ENCODE measurements around the gene MAMSTR. TPM values are rescaled to one million over a fixed set of nuclear protein-coding genes. Genes with fewer than 3 reads are reported as not detected.

The MAMSTR gene
- total and polyA plus RNA-seq, 8 donors, result 0.51 to 2.6 (median 1.1) TPM

GRCh38 chr19:48724796-48725753, 5.5 kb upstream of the MAMSTR start:
- H3K27me3 ChIP-seq, result no peaks in the 10 kb centered on the region
- H3K4me1 ChIP-seq, result no peaks in the 10 kb centered on the region
- intact Hi-C loops (cut with DNase I), result no loop called here
- TF ChIP-seq CTCF (IDR thresholded peaks at IDR 0.05), result no peak
- WGBS, 2 donors, result 63 to 66% methylated on average over 11 of the region's 11 CpGs
- FAIRE-seq, result no peak
- peak in 3 of 6 donors; percentile 17 to 64 (median 57) for DNase-seq
- no peaks in the 10 kb centered on the region for H3K36me3 ChIP-seq
- H3K9me3 ChIP-seq, result no peaks in the 10 kb centered on the region
- H3K27ac ChIP-seq, result peak overlapping the region; percentile 7 to 59 (median 50)
- ATAC-seq, result peak in 3 of 4 donors; percentile 11 to 35 (median 26)
- H3K4me3 ChIP-seq, result no peak overlapping the region

GRCh38 chr19:48722196-48722708, 2.7 kb upstream of the MAMSTR start:
- DNase-seq (no peak), ATAC-seq (no peak), FAIRE-seq (no peak)
- no peak overlapping the region for H3K4me3 ChIP-seq
- TF ChIP-seq CTCF (IDR thresholded peaks at IDR 0.05), result no peak
- intact Hi-C loops (cut with DNase I), result no loop called here
- H3K9me3 ChIP-seq, result no peaks in the 10 kb centered on the region
- no peaks in the 10 kb centered on the region for H3K36me3 ChIP-seq
- 83 to 88% methylated on average over 11 of the region's 11 CpGs for WGBS, 2 donors
- no peak overlapping the region for H3K27ac ChIP-seq
- H3K4me1 ChIP-seq, result no peaks in the 10 kb centered on the region
- H3K27me3 ChIP-seq, result no peaks in the 10 kb centered on the region

- ATAC-seq (peak; percentile 88 to 94 (median 90)), DNase-seq (peak; percentile 90 to 100 (median 98)), FAIRE-seq (peak; percentile 96)
- peak overlapping the region; percentile 57 to 78 (median 68) for H3K27ac ChIP-seq
- H3K36me3 ChIP-seq, result no peaks in the 10 kb centered on the region
- intact Hi-C loops (cut with DNase I), result no loop called here
- no peak for TF ChIP-seq CTCF (IDR thresholded peaks at IDR 0.05)
- no peaks in the 10 kb centered on the region for H3K27me3 ChIP-seq
- 4 to 6% methylated on average over 42 of the region's 42 CpGs for WGBS, 2 donors
- H3K9me3 ChIP-seq, result no peaks in the 10 kb centered on the region
- H3K4me1 ChIP-seq, result no peaks in the 10 kb centered on the region
- peak overlapping the region; percentile 33 to 52 (median 36) for H3K4me3 ChIP-seq
Measured at GRCh38 chr19:48720613-48721296, 1.2 kb upstream of the MAMSTR start.

- TF ChIP-seq CTCF (IDR thresholded peaks at IDR 0.05), result no peak
- no peaks in the 10 kb centered on the region for H3K4me1 ChIP-seq
- ATAC-seq (peak; percentile 14 to 49 (median 42)), FAIRE-seq (no peak), DNase-seq (no peak)
- no peaks in the 10 kb centered on the region for H3K9me3 ChIP-seq
- no peaks in the 10 kb centered on the region for H3K27me3 ChIP-seq
- intact Hi-C loops (cut with DNase I), result no loop called here
- peak overlapping the region in 3 of 4 donors; percentile 57 to 78 (median 70) for H3K27ac ChIP-seq
- H3K36me3 ChIP-seq, result no peaks in the 10 kb centered on the region
- H3K4me3 ChIP-seq, result peak overlapping the region in 2 of 4 donors; percentile 33 to 52
- 1 to 9% methylated on average over 12 of the region's 12 CpGs for WGBS, 2 donors
Measured at GRCh38 chr19:48720251-48720612, 707 bp upstream of the MAMSTR start.

Measured in pancreas (tissue), 10 donors.